MG63 (cell line): ENCODE measurements around the gene NUP62. TPM values are rescaled to one million over a fixed set of nuclear protein-coding genes. Genes with fewer than 3 reads are reported as not detected.

Source experiments
- DNase-seq: peaks from one replicate; pipeline ENCODE4 v3.0.0-alpha.2; 2020
- H3K27me3 ChIP-seq: fragments of 250-450 bp; sonication (Bioruptor Pico); 2 replicates; pipeline ENCODE4 v1.5.1; 2020; ENCODE audit warnings: mild to moderate bottlenecking, moderate library complexity
- H3K36me3 ChIP-seq: fragments of 250-450 bp; sonication (Bioruptor Pico); 2 replicates; pipeline ENCODE4 v1.5.1; 2020; ENCODE audit warnings: mild to moderate bottlenecking, moderate library complexity
- H3K4me3 ChIP-seq: fragments of 250-450 bp; sonication (Bioruptor Pico); 2 replicates; pipeline ENCODE4 v1.5.1; 2020; ENCODE audit warnings: mild to moderate bottlenecking, moderate library complexity
- H3K9me3 ChIP-seq: fragments of 250-450 bp; sonication (Bioruptor Pico); 2 replicates; pipeline ENCODE4 v1.5.1; 2020; ENCODE audit warnings: mild to moderate bottlenecking, moderate library complexity
- total RNA-seq: library from RNA; depleted of rRNA; stranded (reverse); fragments of >200 nt; shearing (Covaris generic); gene quantifications from 2 replicates; pipeline ENCODE4 v1.2.3, GENCODE V29; 2014; ENCODE audit warnings: low replicate concordance

Gene NUP62
- total RNA-seq, 1 experiment from 2014 or later, result 76.0 TPM

GRCh38 chr19:49871349-49871985, 57.8 kb downstream of the NUP62 start:
- Histone ChIP-seq H3K36me3 (peaks cover 41% of the 10 kb centered on the region), H3K27me3 (no peaks in the 10 kb centered on the region), H3K9me3 (no peaks in the 10 kb centered on the region), H3K4me3 (no peak overlapping the region)
- no peak for DNase-seq

GRCh38 chr19:49870309-49870901, 58.9 kb downstream of the NUP62 start:
- DNase-seq, result no peak
- peak overlapping the region; percentile 50 for H3K4me3 ChIP-seq

GRCh38 chr19:49869484-49870308, 59.6 kb downstream of the NUP62 start:
- peaks cover 48% of the 10 kb centered on the region for H3K36me3 ChIP-seq
- DNase-seq, result peak; percentile 97
- H3K4me3 ChIP-seq, result peak overlapping the region; percentile 50

More at GRCh38 chr19:49870309-49870901, 58.9 kb downstream of the NUP62 start:
- no peaks in the 10 kb centered on the region for H3K27me3 ChIP-seq
- no peaks in the 10 kb centered on the region for H3K9me3 ChIP-seq
- peaks cover 46% of the 10 kb centered on the region for H3K36me3 ChIP-seq

GRCh38 chr19:49869009-49869483, 60.3 kb downstream of the NUP62 start:
- Histone ChIP-seq H3K36me3 (peaks cover 48% of the 10 kb centered on the region), H3K27me3 (no peaks in the 10 kb centered on the region), H3K9me3 (no peaks in the 10 kb centered on the region), H3K4me3 (peak overlapping the region; percentile 38)
- DNase-seq, result no peak

More at GRCh38 chr19:49869484-49870308, 59.6 kb downstream of the NUP62 start:
- Histone ChIP-seq H3K27me3 (no peaks in the 10 kb centered on the region), H3K9me3 (no peaks in the 10 kb centered on the region)

GRCh38 chr19:49866933-49867782, 62.1 kb downstream of the NUP62 start, which contains the start of gene PNKP:
Gene PNKP, minus strand, starts transcription at chr19:49867576. Its CDS starts 372 bp downstream, at chr19:49867204.
- H3K4me3 ChIP-seq, result peak within 1 kb of the TSS; percentile 100
- peak; percentile 94 for DNase-seq
- no peaks in the 10 kb centered on the region for H3K9me3 ChIP-seq
- H3K36me3 ChIP-seq, result peaks cover 55% of the 10 kb centered on the region
- H3K27me3 ChIP-seq, result no peaks in the 10 kb centered on the region

GRCh38 chr19:49864890-49865289, 64.4 kb downstream of the NUP62 start:
- peaks cover 55% of the 10 kb centered on the region for H3K36me3 ChIP-seq
- no peak overlapping the region for H3K4me3 ChIP-seq
- H3K27me3 ChIP-seq, result no peaks in the 10 kb centered on the region
- H3K9me3 ChIP-seq, result no peaks in the 10 kb centered on the region
- no peak for DNase-seq

GRCh38 chr19:49863935-49864320, 65.4 kb downstream of the NUP62 start:
- Histone ChIP-seq H3K36me3 (peaks cover 62% of the 10 kb centered on the region), H3K9me3 (no peaks in the 10 kb centered on the region), H3K27me3 (no peaks in the 10 kb centered on the region), H3K4me3 (no peak overlapping the region)
- DNase-seq, result no peak

- no peak overlapping the region for H3K4me3 ChIP-seq
- peaks cover 67% of the 10 kb centered on the region for H3K36me3 ChIP-seq
- DNase-seq, result no peak
- no peaks in the 10 kb centered on the region for H3K9me3 ChIP-seq
- H3K27me3 ChIP-seq, result no peaks in the 10 kb centered on the region
These were observed 65.9 kb downstream of the NUP62 start for GRCh38 chr19:49863254-49863934.

GRCh38 chr19:49862391-49863253, 66.7 kb downstream of the NUP62 start:
- Histone ChIP-seq H3K9me3 (no peaks in the 10 kb centered on the region), H3K4me3 (no peak overlapping the region), H3K36me3 (peaks cover 72% of the 10 kb centered on the region), H3K27me3 (no peaks in the 10 kb centered on the region)
- no peak for DNase-seq

- Histone ChIP-seq H3K36me3 (peaks cover 79% of the 10 kb centered on the region), H3K4me3 (no peak overlapping the region), H3K9me3 (no peaks in the 10 kb centered on the region), H3K27me3 (no peaks in the 10 kb centered on the region)
- DNase-seq, result no peak
These were observed 67.5 kb downstream of the NUP62 start for GRCh38 chr19:49861541-49862378.

- Histone ChIP-seq H3K27me3 (no peaks in the 10 kb centered on the region), H3K9me3 (no peaks in the 10 kb centered on the region), H3K36me3 (peaks cover 78% of the 10 kb centered on the region), H3K4me3 (no peak overlapping the region)
- no peak for DNase-seq
These were observed 68.2 kb downstream of the NUP62 start for GRCh38 chr19:49861107-49861506.

- peaks cover 78% of the 10 kb centered on the region for H3K36me3 ChIP-seq
- no peak overlapping the region for H3K4me3 ChIP-seq
- H3K9me3 ChIP-seq, result no peaks in the 10 kb centered on the region
- no peak for DNase-seq
- no peaks in the 10 kb centered on the region for H3K27me3 ChIP-seq
These were observed 68.8 kb downstream of the NUP62 start for GRCh38 chr19:49860336-49861102.

GRCh38 chr19:49859682-49860335, 69.5 kb downstream of the NUP62 start:
- H3K36me3 ChIP-seq, result peaks cover 80% of the 10 kb centered on the region
- DNase-seq, result no peak
- no peaks in the 10 kb centered on the region for H3K9me3 ChIP-seq
- H3K27me3 ChIP-seq, result no peaks in the 10 kb centered on the region
- no peak overlapping the region for H3K4me3 ChIP-seq
